CD8-positive, alpha-beta memory T cell (primary cell): ENCODE results near the gene DUSP5. TPM values are rescaled to one million over a fixed set of nuclear protein-coding genes. Genes with fewer than 3 reads are reported as not detected.

Experiments
- CTCF ChIA-PET: fragments of 350-600 bp; sonication (Branson Sonifier 250); formaldehyde crosslinking; loops from one replicate; lab custom pipeline; 2021; ENCODE audit warnings: antibody characterized with exemption; lab: Charles Lee
- POLR2A ChIA-PET: fragments of 350-600 bp; sonication (Branson Sonifier 250); formaldehyde crosslinking; loops from one replicate; lab custom pipeline; 2021; ENCODE audit warnings: antibody characterized with exemption; lab: Charles Lee
- DNase-seq, 5 donors: peaks; one replicate each; pipeline versions ENCODE4 v3.0.0 to v3.0.0-alpha.2; 2020 to 2022; ENCODE audit warnings: mixed read lengths in 1 of 5
- H3K27ac ChIP-seq: one replicate; pipeline ENCODE4 v1.7.0; 2013; ENCODE audit warnings: low read depth, mild to moderate bottlenecking, low read length, moderate library complexity
- H3K27me3 ChIP-seq: 2 replicates; pipeline ENCODE4 v1.7.0; 2013; ENCODE audit warnings: low read length, mild to moderate bottlenecking; ENCODE audit not compliant: insufficient read depth, poor library complexity, severe bottlenecking
- H3K36me3 ChIP-seq: 2 replicates; pipeline ENCODE4 v1.7.0; 2013; ENCODE audit warnings: mild to moderate bottlenecking, low read length, moderate library complexity; ENCODE audit not compliant: insufficient read depth
- H3K4me1 ChIP-seq: 2 replicates; pipeline ENCODE4 v1.7.0; 2013; ENCODE audit warnings: mild to moderate bottlenecking, low read length, moderate library complexity; ENCODE audit not compliant: insufficient read depth
- H3K4me3 ChIP-seq: 2 replicates; pipeline ENCODE4 v1.7.0; 2013; ENCODE audit warnings: mild to moderate bottlenecking, low read length
- H3K9me3 ChIP-seq: 2 replicates; pipeline ENCODE4 v1.7.0; 2013; ENCODE audit warnings: mild to moderate bottlenecking, low read length
- H3K27ac Mint-ChIP-seq, 8 donors: one replicate each; pipeline ENCODE4 v1.8.0; 2020 to 2021; ENCODE audit warnings: mixed read lengths in 8 of 8, mild to moderate bottlenecking in 6 of 8, inconsistent platforms in 3 of 8, moderate library complexity in 3 of 8
- H3K27me3 Mint-ChIP-seq, 2 donors: one replicate each; pipeline ENCODE4 v1.8.0; 2020 to 2021; ENCODE audit warnings: mixed read lengths in 2 of 2, mild to moderate bottlenecking in 1 of 2, moderate library complexity in 1 of 2
- H3K36me3 Mint-ChIP-seq, 3 donors: one replicate each; pipeline ENCODE4 v1.8.0; 2020 to 2021; ENCODE audit warnings: mixed read lengths in 3 of 3, inconsistent platforms in 1 of 3, mild to moderate bottlenecking in 1 of 3
- H3K4me1 Mint-ChIP-seq, 3 donors: one replicate each; pipeline ENCODE4 v1.8.0; 2020 to 2021; ENCODE audit warnings: mixed read lengths in 3 of 3, inconsistent platforms in 1 of 3, mild to moderate bottlenecking in 1 of 3
- H3K4me3 Mint-ChIP-seq, 7 donors: one replicate each; pipeline ENCODE4 v1.8.0; 2020 to 2021; ENCODE audit warnings: mixed read lengths in 7 of 7, mild to moderate bottlenecking in 6 of 7, moderate library complexity in 4 of 7, inconsistent platforms in 2 of 7
- H3K9me3 Mint-ChIP-seq, 5 donors: one replicate each; pipeline ENCODE4 v1.8.0; 2020 to 2022; ENCODE audit warnings: mixed read lengths in 5 of 5, mild to moderate bottlenecking in 3 of 5, moderate library complexity in 2 of 5, inconsistent platforms in 1 of 5
- polyA plus RNA-seq: library from polyadenylated mRNA; unstranded; fragments of 300-500 nt; fragmentation: Illumina TruSeq; gene quantifications from one replicate; pipeline ENCODE4 v1.2.3, GENCODE V29; 2021
- total RNA-seq, 2 experiments: library from RNA; stranded (reverse); gene quantifications; one replicate each; pipeline ENCODE4 v1.2.3, GENCODE V29; 2021

Gene DUSP5
- total and polyA plus RNA-seq, 3 experiments from 2014 or later, result 3.0 to 69.8 (median 68.5) TPM

- Mint-ChIP-seq H3K4me3 (no peak overlapping the region), H3K9me3 (no peaks in the 10 kb centered on the region), H3K4me1 (peaks cover 3 to 7% (median 3%) of the 10 kb centered on the region in 3 donors), H3K27me3 (peaks cover 10 to 29% of the 10 kb centered on the region in 2 donors), H3K36me3 (no peaks in the 10 kb centered on the region), H3K27ac (peak overlapping the region in 1 of 8 donors; percentile 17)
- H3K27ac ChIP-seq, result no peak overlapping the region
- POLR2A ChIA-PET, result no interaction called here
- CTCF ChIA-PET, result no interaction called here
- H3K36me3 ChIP-seq, result no peaks in the 10 kb centered on the region
- no peak for DNase-seq
- H3K9me3 ChIP-seq, result no peaks in the 10 kb centered on the region
- H3K27me3 ChIP-seq, result no peaks in the 10 kb centered on the region
- H3K4me1 ChIP-seq, result no peaks in the 10 kb centered on the region
- no peak overlapping the region for H3K4me3 ChIP-seq
These were observed 10.9 kb upstream of the DUSP5 start for GRCh38 chr10:110486680-110487410.

- DNase-seq, result no peak
- no peak overlapping the region for H3K4me3 ChIP-seq
- no peaks in the 10 kb centered on the region for H3K36me3 ChIP-seq
- H3K4me1 ChIP-seq, result no peaks in the 10 kb centered on the region
- no peak overlapping the region for H3K4me3 Mint-ChIP-seq
- no peak overlapping the region for H3K27ac ChIP-seq
- H3K9me3 Mint-ChIP-seq, result no peaks in the 10 kb centered on the region
- H3K9me3 ChIP-seq, result no peaks in the 10 kb centered on the region
- peak overlapping the region in 3 of 8 donors; percentile 8 to 29 (median 17) for H3K27ac Mint-ChIP-seq
- H3K36me3 Mint-ChIP-seq, result no peaks in the 10 kb centered on the region
- H3K27me3 Mint-ChIP-seq, result peaks cover 10 to 27% of the 10 kb centered on the region in 2 donors
- POLR2A ChIA-PET, result no interaction called here
- CTCF ChIA-PET, result no interaction called here
- peaks cover 3 to 7% (median 4%) of the 10 kb centered on the region in 3 donors for H3K4me1 Mint-ChIP-seq
- no peaks in the 10 kb centered on the region for H3K27me3 ChIP-seq
These were observed 10.0 kb upstream of the DUSP5 start for GRCh38 chr10:110487411-110488331.

GRCh38 chr10:110488332-110488681, 9.4 kb upstream of the DUSP5 start:
- no peak overlapping the region for H3K4me3 Mint-ChIP-seq
- CTCF ChIA-PET, result no interaction called here
- no peak for DNase-seq
- no peaks in the 10 kb centered on the region for H3K36me3 Mint-ChIP-seq
- no peak overlapping the region for H3K27ac Mint-ChIP-seq
- Histone ChIP-seq H3K36me3 (no peaks in the 10 kb centered on the region), H3K4me3 (no peak overlapping the region), H3K27ac (no peak overlapping the region), H3K9me3 (no peaks in the 10 kb centered on the region), H3K27me3 (no peaks in the 10 kb centered on the region), H3K4me1 (no peaks in the 10 kb centered on the region)
- no peaks in the 10 kb centered on the region for H3K9me3 Mint-ChIP-seq
- H3K4me1 Mint-ChIP-seq, result peaks cover 3 to 7% (median 4%) of the 10 kb centered on the region in 3 donors
- POLR2A ChIA-PET, result no interaction called here
- peaks cover 10 to 27% of the 10 kb centered on the region in 2 donors for H3K27me3 Mint-ChIP-seq

- Mint-ChIP-seq H3K4me1 (peaks cover 3 to 7% (median 4%) of the 10 kb centered on the region in 3 donors), H3K27me3 (peaks cover 10 to 27% of the 10 kb centered on the region in 2 donors), H3K27ac (no peak overlapping the region), H3K4me3 (no peak overlapping the region), H3K36me3 (no peaks in the 10 kb centered on the region), H3K9me3 (no peaks in the 10 kb centered on the region)
- ChIA-PET CTCF (no interaction called here), POLR2A (no interaction called here)
- no peaks in the 10 kb centered on the region for H3K36me3 ChIP-seq
- no peaks in the 10 kb centered on the region for H3K27me3 ChIP-seq
- H3K27ac ChIP-seq, result no peak overlapping the region
- no peaks in the 10 kb centered on the region for H3K4me1 ChIP-seq
- H3K9me3 ChIP-seq, result no peaks in the 10 kb centered on the region
- DNase-seq, result no peak
- H3K4me3 ChIP-seq, result no peak overlapping the region
These were observed 8.8 kb upstream of the DUSP5 start for GRCh38 chr10:110488940-110489339.

- DNase-seq, result no peak
- no peaks in the 10 kb centered on the region for H3K36me3 Mint-ChIP-seq
- POLR2A ChIA-PET, result no interaction called here
- H3K4me3 ChIP-seq, result no peak overlapping the region
- H3K27ac ChIP-seq, result no peak overlapping the region
- peaks cover 8 to 24% of the 10 kb centered on the region in 2 donors for H3K27me3 Mint-ChIP-seq
- no peak overlapping the region for H3K4me3 Mint-ChIP-seq
- no peaks in the 10 kb centered on the region for H3K9me3 ChIP-seq
- H3K27me3 ChIP-seq, result no peaks in the 10 kb centered on the region
- peaks cover under 1% of the 10 kb centered on the region for H3K4me1 ChIP-seq
- peak overlapping the region in 1 of 8 donors; percentile 36 for H3K27ac Mint-ChIP-seq
- H3K36me3 ChIP-seq, result no peaks in the 10 kb centered on the region
- H3K4me1 Mint-ChIP-seq, result peaks cover 5 to 9% (median 6%) of the 10 kb centered on the region in 3 donors
- no peaks in the 10 kb centered on the region for H3K9me3 Mint-ChIP-seq
- CTCF ChIA-PET, result no interaction called here
These were observed 7.1 kb upstream of the DUSP5 start for GRCh38 chr10:110490640-110491039.

- Histone ChIP-seq H3K4me1 (peaks cover 8% of the 10 kb centered on the region), H3K4me3 (no peak overlapping the region), H3K36me3 (no peaks in the 10 kb centered on the region), H3K9me3 (no peaks in the 10 kb centered on the region), H3K27ac (no peak overlapping the region), H3K27me3 (no peaks in the 10 kb centered on the region)
- no peak overlapping the region for H3K27ac Mint-ChIP-seq
- ChIA-PET CTCF (interaction anchor here (1.2 to 1.4 kb wide), 3 partner anchors 12 to 184 kb away, joined by 3 to 5 read pairs (median 3); no protein-coding TSS in a partner anchor), POLR2A (no interaction called here)
- H3K36me3 Mint-ChIP-seq, result no peaks in the 10 kb centered on the region
- no peak overlapping the region for H3K4me3 Mint-ChIP-seq
- peaks cover 12 to 14% (median 12%) of the 10 kb centered on the region in 3 donors for H3K4me1 Mint-ChIP-seq
- no peaks in the 10 kb centered on the region for H3K9me3 Mint-ChIP-seq
- H3K27me3 Mint-ChIP-seq, result peaks cover 8 to 22% of the 10 kb centered on the region in 2 donors
- DNase-seq, result no peak
These were observed 6.4 kb upstream of the DUSP5 start for GRCh38 chr10:110491346-110491745.

GRCh38 chr10:110492069-110492822, 5.5 kb upstream of the DUSP5 start:
- DNase-seq, result no peak
- Histone ChIP-seq H3K4me3 (no peak overlapping the region), H3K4me1 (peaks cover 16% of the 10 kb centered on the region), H3K27me3 (no peaks in the 10 kb centered on the region), H3K9me3 (no peaks in the 10 kb centered on the region), H3K27ac (no peak overlapping the region), H3K36me3 (no peaks in the 10 kb centered on the region)
- peaks cover 21 to 23% (median 21%) of the 10 kb centered on the region in 3 donors for H3K4me1 Mint-ChIP-seq
- peaks cover 8 to 14% of the 10 kb centered on the region in 2 donors for H3K27me3 Mint-ChIP-seq
- peak overlapping the region in 1 of 7 donors; percentile 21 for H3K4me3 Mint-ChIP-seq
- POLR2A ChIA-PET, result no interaction called here
- CTCF ChIA-PET, result interaction anchor here (1.2 to 1.4 kb wide), 4 partner anchors 11 to 185 kb away, joined by 3 to 5 read pairs (median 3); no protein-coding TSS in a partner anchor
- H3K9me3 Mint-ChIP-seq, result no peaks in the 10 kb centered on the region
- peak overlapping the region in 2 of 8 donors; percentile 52 to 70 for H3K27ac Mint-ChIP-seq
- no peaks in the 10 kb centered on the region for H3K36me3 Mint-ChIP-seq
